Transverse colon (tissue), 4 donors: ENCODE results near the gene SH3GL3.

ENCODE experiments used
- CTCF ChIP-seq, 5 experiments: fragments of 200-600 bp in 3 of 5; fragments of 450-650 bp in 2 of 5; sonication (generic) in 3 of 5; IDR thresholded peaks; 1 replicate in 2 of 5; 2 replicates in 3 of 5; pipeline ENCODE4 v1.5.1; 2016 to 2017; ENCODE audit warnings: antibody characterized with exemption in 5 of 5, inconsistent platforms in 3 of 5, mild to moderate bottlenecking in 2 of 5, moderate library complexity in 1 of 5
- EP300 ChIP-seq: sonication (generic); formaldehyde crosslinking; IDR thresholded peaks from one replicate; pipeline ENCODE4 v1.6.1; 2017; ENCODE audit warnings: antibody characterized with exemption, low read depth
- POLR2A ChIP-seq: fragments of 450-650 bp; IDR thresholded peaks from one replicate; pipeline ENCODE4 v1.6.1; 2016; ENCODE audit warnings: antibody characterized with exemption, mild to moderate bottlenecking, moderate library complexity
- POLR2AphosphoS5 ChIP-seq, 3 donors: sonication (generic); formaldehyde crosslinking; IDR thresholded peaks; one replicate each; pipeline ENCODE4 v1.6.1; 2016; ENCODE audit warnings: antibody characterized with exemption in 3 of 3

- TF ChIP-seq POLR2A (no peak), CTCF (IDR thresholded peaks at IDR 0.05) (no peak), EP300 (no peak), POLR2AphosphoS5 (IDR thresholded peaks at IDR 0.05) (no peak)
Measured at GRCh38 chr15:83537606-83538005, 90.5 kb downstream of the SH3GL3 start.
